ENCODE measurements around the gene TBC1D22A. TPM values are rescaled to one million over a fixed set of nuclear protein-coding genes. Genes with fewer than 3 reads are reported as not detected.

Gene TBC1D22A
- total and polyA plus RNA-seq, 10 of the 15 experiments (the other 5 are each of a cell fraction or from before 2014, with no cell fraction given), result 0.63 to 44.7 (median 27.4) TPM

GRCh38 chr22:46769706-46770105 is 7.3 kb downstream of the TBC1D22A start:
- peak overlapping the region; percentile 96 for H3K4me2 ChIP-seq (ENCODE audit: control insufficient read depth, insufficient read depth)
- H3K27me3 ChIP-seq (replicated peaks in 1 of 2; ENCODE audit: control insufficient read depth in 2 of 2, insufficient read depth in 2 of 2, low read length in 1 of 2), result no peaks in the 10 kb centered on the region
- ChIA-PET RAD21 (ENCODE audit: unreplicated experiment) (interaction anchor here (0.7 to 3.0 kb wide), 6 partner anchors 7 to 206 kb away, joined by 3 to 18 read pairs (median 4); partner anchors contain the start of gene TBC1D22A), POLR2A (no interaction called here), CTCF (interaction anchor here (1.5 to 8.2 kb wide), 3 partner anchors 9 to 33 kb away, joined by 3 to 117 read pairs (median 21); partner anchors contain the start of gene TBC1D22A), SMC1A (ENCODE audit: uncharacterized antibody, unreplicated experiment) (interaction anchor here (1.3 to 2.2 kb wide), 2 partner anchors 9 to 11 kb away, joined by 5 to 7 read pairs; no protein-coding TSS in a partner anchor)
- TF ChIP-seq EP300 (IDR thresholded peaks at IDR 0.05; ENCODE audit: borderline replicate concordance in 1 of 2, control insufficient read depth in 1 of 2, low read depth in 2 of 2, low read length in 2 of 2) (no peak), CHD4 (IDR thresholded peaks at IDR 0.05) (no peak), ZNF207 (IDR thresholded peaks at IDR 0.05; ENCODE audit: borderline replicate concordance) (no peak), STAT3 (IDR thresholded peaks at IDR 0.05; ENCODE audit: low read depth, low read length) (no peak), SMAD5 (IDR thresholded peaks at IDR 0.05; ENCODE audit: low read depth) (no peak), MTA3 (IDR thresholded peaks at IDR 0.05; ENCODE audit: borderline replicate concordance, low read length) (no peak), BACH1 (IDR thresholded peaks at IDR 0.05; ENCODE audit: borderline replicate concordance) (no peak), KAT2A (conservative IDR thresholded peaks at IDR 0.05; ENCODE audit: control insufficient read depth, low read depth, low read length) (no peak), POLR2A (IDR thresholded peaks at IDR 0.05; ENCODE audit: low read depth, low read length) (no peak), KDM1A (IDR thresholded peaks at IDR 0.05; ENCODE audit: borderline replicate concordance) (no peak), USF2 (IDR thresholded peaks at IDR 0.05; ENCODE audit: borderline replicate concordance, low read depth, low read length) (no peak), TBL1XR1 (IDR thresholded peaks at IDR 0.05; ENCODE audit: low read depth, low read length) (no peak), SIN3A (IDR thresholded peaks at IDR 0.05; ENCODE audit: low read depth, low read length) (no peak), BCL3 (IDR thresholded peaks at IDR 0.05; ENCODE audit: borderline replicate concordance, insufficient read depth, low read depth, low read length, poor library complexity, severe bottlenecking) (no peak), NKRF (conservative IDR thresholded peaks at IDR 0.05) (no peak), E2F4 (IDR thresholded peaks at IDR 0.05; ENCODE audit: low read depth, low read length) (no peak), POU2F2 (IDR thresholded peaks at IDR 0.05; ENCODE audit: borderline replicate concordance, low read depth, low read length) (no peak), NFYA (IDR thresholded peaks at IDR 0.05; ENCODE audit: borderline replicate concordance, low read depth, low read length) (no peak)
- peak overlapping the region; percentile 62; the same call in 1 of the 2 replicates for H3K4me3 ChIP-seq
- H3K79me2 ChIP-seq (ENCODE audit: control insufficient read depth, insufficient read depth, low read length), result peaks cover 71% of the 10 kb centered on the region
- peaks cover 1 to 9% of the 10 kb centered on the region in 2 experiments; a peak in 3 of 4 replicates for H3K36me3 ChIP-seq (ENCODE audit: control insufficient read depth in 2 of 2, insufficient read depth in 2 of 2, low read length in 1 of 2)
- H2AFZ ChIP-seq (ENCODE audit: control insufficient read depth, low read depth, low read length), result no peak overlapping the region
- BruUV-seq (replicated peaks), result no TSS peak
- H3K9ac ChIP-seq (ENCODE audit: control insufficient read depth, insufficient read depth, low read length), result peak overlapping the region; percentile 75
- DNase-seq (ENCODE audit: low read depth, low spot score) (no peak), FAIRE-seq (no peak), ATAC-seq (no peak)
- H3K9me3 ChIP-seq (replicated peaks; ENCODE audit: control insufficient read depth, insufficient read depth, low read length), result no peaks in the 10 kb centered on the region
- 12% methylated on average over 5 of the region's 6 CpGs for WGBS (ENCODE audit: insufficient coverage, insufficient replicate concordance, low lambda C conversion rate, missing lambda C conversion rate)
- peak overlapping the region; percentile 90 for H3K27ac ChIP-seq (ENCODE audit: control insufficient read depth, insufficient read depth)
- peaks cover 3% of the 10 kb centered on the region; the same call in 1 of the 2 replicates for H4K20me1 ChIP-seq (ENCODE audit: control insufficient read depth, insufficient read depth)
- intact Hi-C loops (cut with micrococcal nuclease; ENCODE audit: unreplicated experiment) (loop anchor here (10.0 kb wide), 1 partner anchor 175 kb away; no protein-coding TSS in a partner anchor), in situ Hi-C loops (cut with MboI) (loop anchor here (25.0 kb wide), 1 partner anchor 1318 kb away; no protein-coding TSS in a partner anchor)
- peaks cover 64% of the 10 kb centered on the region for H3K4me1 ChIP-seq (ENCODE audit: control insufficient read depth, insufficient read depth, low read length)

Measured in GM12878 (cell line).